ENCODE data around the gene VTI1B. TPM values are rescaled to one million over a fixed set of nuclear protein-coding genes. Genes with fewer than 3 reads are reported as not detected.

Gene VTI1B
- total and polyA plus RNA-seq, 2 experiments from 2014 or later, result 44.7 to 96.1 TPM

DNA sequence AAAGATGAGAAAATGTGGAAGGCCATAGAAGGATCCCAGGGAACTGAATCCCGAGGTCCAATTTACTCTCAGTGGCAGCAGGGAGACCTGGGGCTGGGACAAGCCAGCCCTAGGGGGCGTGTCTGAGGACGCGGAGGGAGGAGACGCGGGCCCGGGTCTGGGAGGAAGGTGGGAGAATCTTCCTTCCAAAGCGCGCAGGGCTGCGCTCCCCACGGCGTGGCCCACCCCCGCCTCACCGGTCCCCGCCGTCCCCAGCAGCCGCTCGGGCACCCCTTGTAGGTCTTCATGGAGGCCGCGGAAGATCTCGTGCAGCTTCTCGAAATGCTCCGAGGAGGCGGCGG lies 323 bp downstream of the VTI1B start:
- DNase-seq (ENCODE audit: low spot score) (peak; percentile 88), ATAC-seq (peak; percentile 87)
- TF ChIP-seq CTCF (conservative IDR thresholded peaks at IDR 0.05; ENCODE audit: low read depth in 2 of 2) (peak; percentile 13 to 37; a peak in 3 of 4 replicates), NANOG (IDR thresholded peaks at IDR 0.05; ENCODE audit: borderline replicate concordance) (no peak)
- Histone ChIP-seq H3K36me3 (ENCODE audit: insufficient read depth) (peaks cover 19% of the 10 kb centered on the region), H3K4me1 (ENCODE audit: insufficient read depth) (peaks cover 11% of the 10 kb centered on the region), H4K20me1 (replicated peaks; ENCODE audit: insufficient read depth) (peaks cover 28% of the 10 kb centered on the region), H3K4me3 (peak overlapping the region; percentile 88), H3K27me3 (ENCODE audit: insufficient read depth) (no peaks in the 10 kb centered on the region), H3K27ac (ENCODE audit: low read depth) (peak overlapping the region; percentile 97), H2AFZ (peak overlapping the region; percentile 92), H3K79me2 (replicated peaks; ENCODE audit: insufficient read depth) (peaks cover 53% of the 10 kb centered on the region), H3F3A (replicated peaks; ENCODE audit: low read depth) (peaks cover 15% of the 10 kb centered on the region), H3K9me2 (ENCODE audit: insufficient read depth) (no peaks in the 10 kb centered on the region), H3K4me2 (peak overlapping the region; percentile 76)
- Mint-ChIP-seq H3K4me1 (peaks cover 17% of the 10 kb centered on the region), H3K27me3 (ENCODE audit: insufficient read depth, low read depth, poor library complexity) (peaks cover 8% of the 10 kb centered on the region), H3K27ac (peak overlapping the region; percentile 82), H3K9me3 (no peaks in the 10 kb centered on the region), H3K4me3 (peak overlapping the region; percentile 92), H3K36me3 (ENCODE audit: low read depth) (peaks cover 31% of the 10 kb centered on the region)

- H2AFZ ChIP-seq, result no peak overlapping the region
- H3K27ac Mint-ChIP-seq, result peak overlapping the region; percentile 82; the same call in 1 of the 2 replicates
- peak overlapping the region; percentile 88 for H3K4me3 ChIP-seq
- H3K4me1 Mint-ChIP-seq, result peaks cover 21% of the 10 kb centered on the region
- H3K4me2 ChIP-seq, result peak overlapping the region; percentile 76
- DNase-seq (ENCODE audit: low spot score), result no peak
- H3K27ac ChIP-seq (ENCODE audit: low read depth), result no peak overlapping the region; the same call in 1 of the 2 replicates
- H3K27me3 ChIP-seq (ENCODE audit: insufficient read depth), result no peaks in the 10 kb centered on the region
- peaks cover 15% of the 10 kb centered on the region for H3F3A ChIP-seq (replicated peaks; ENCODE audit: low read depth)
- H3K36me3 ChIP-seq (ENCODE audit: insufficient read depth), result peaks cover 15% of the 10 kb centered on the region
- peak overlapping the region; percentile 92 for H3K4me3 Mint-ChIP-seq
- no peaks in the 10 kb centered on the region for H3K9me2 ChIP-seq (ENCODE audit: insufficient read depth)
- no peak for ATAC-seq
- H3K79me2 ChIP-seq (replicated peaks; ENCODE audit: insufficient read depth), result peaks cover 57% of the 10 kb centered on the region
- H3K27me3 Mint-ChIP-seq (ENCODE audit: insufficient read depth, low read depth, poor library complexity), result peaks cover 8% of the 10 kb centered on the region
- H3K4me1 ChIP-seq (ENCODE audit: insufficient read depth), result peaks cover 17% of the 10 kb centered on the region
- no peaks in the 10 kb centered on the region for H3K9me3 Mint-ChIP-seq
- H3K36me3 Mint-ChIP-seq (ENCODE audit: low read depth), result peaks cover 26% of the 10 kb centered on the region
- peaks cover 24% of the 10 kb centered on the region for H4K20me1 ChIP-seq (replicated peaks; ENCODE audit: insufficient read depth)
- TF ChIP-seq CTCF (conservative IDR thresholded peaks at IDR 0.05; ENCODE audit: low read depth in 2 of 2) (no peak), ZNF331 (CRISPR knock-in tag; IDR thresholded peaks at IDR 0.05; ENCODE audit: low read depth) (no peak), ETS1 (IDR thresholded peaks at IDR 0.05) (no peak)
Measured at GRCh38 chr14:67673451-67673850, 981 bp downstream of the VTI1B start.
